GM21737 (cell line): ENCODE data around the gene CCSAP.
"Not testable (repeated sequence)": the region's sequence is repeated elsewhere in the genome, so short reads cannot be mapped to it uniquely, and the experiment has no call there.

Experiments used
- ATAC-seq: cut with Tn5 transposase; IDR thresholded peaks from one replicate; pipeline ENCODE4 v1.9.1; 2021; ENCODE audit warnings: mild to moderate bottlenecking, moderate library complexity; ENCODE audit not compliant: unreplicated experiment

The CCSAP gene

DNA sequence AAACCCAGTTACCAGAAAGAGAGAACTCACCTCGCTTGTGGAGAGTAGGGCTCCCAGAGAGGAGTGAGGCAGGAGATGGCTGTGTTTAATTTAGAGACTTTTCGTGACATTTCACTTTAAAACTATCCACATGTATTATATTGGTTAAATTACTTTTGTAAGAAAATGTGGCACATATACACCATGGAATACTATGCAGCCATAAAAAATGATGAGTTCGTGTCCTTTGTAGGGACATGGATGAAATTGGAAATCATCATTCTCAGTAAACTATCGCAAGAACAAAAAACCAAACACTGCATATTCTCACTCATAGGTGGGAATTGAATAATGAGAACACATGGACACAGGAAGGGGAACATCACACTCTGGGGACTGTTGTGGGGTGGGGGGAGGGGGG lies 51.2 kb downstream of the CCSAP start:
- ATAC-seq: not testable (repeated sequence)

DNA sequence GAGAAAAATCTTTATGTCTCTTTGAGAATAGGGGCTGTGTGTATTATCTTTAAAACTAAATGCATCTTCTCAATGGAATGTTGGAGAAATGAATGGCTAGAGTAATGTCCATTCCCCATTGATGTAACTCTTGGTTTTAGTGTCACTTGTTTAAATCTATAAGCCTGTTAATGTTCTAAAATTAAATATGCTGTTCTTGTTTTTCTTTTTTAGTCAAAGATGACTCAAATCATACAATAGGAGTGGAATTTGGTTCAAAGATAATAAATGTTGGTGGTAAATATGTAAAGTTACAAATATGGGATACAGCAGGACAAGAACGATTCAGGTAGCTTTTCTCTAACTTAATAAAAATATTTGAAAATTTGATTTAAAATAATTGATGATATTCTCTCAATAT lies 54.3 kb downstream of the CCSAP start:
- no peak for ATAC-seq

DNA sequence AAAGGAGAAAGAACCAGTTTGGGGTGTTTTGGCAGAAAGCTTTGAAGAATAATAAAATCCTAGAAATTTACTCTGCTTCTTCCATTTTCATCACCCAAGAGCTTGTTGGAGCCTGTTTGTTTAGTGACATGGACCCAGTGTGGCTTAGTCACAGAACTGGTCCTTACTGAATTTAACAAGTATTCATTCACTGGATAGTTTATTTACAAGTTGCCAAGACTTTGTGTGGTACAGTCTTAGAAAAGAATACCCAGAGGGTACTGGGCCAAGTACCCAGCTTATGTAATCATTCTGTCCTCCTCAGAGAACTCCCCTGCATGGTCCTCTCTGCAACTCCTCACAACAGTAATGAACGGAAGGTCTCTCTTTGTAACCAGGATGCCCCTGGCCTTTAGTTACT lies 55.6 kb downstream of the CCSAP start:
- ATAC-seq: no peak

DNA sequence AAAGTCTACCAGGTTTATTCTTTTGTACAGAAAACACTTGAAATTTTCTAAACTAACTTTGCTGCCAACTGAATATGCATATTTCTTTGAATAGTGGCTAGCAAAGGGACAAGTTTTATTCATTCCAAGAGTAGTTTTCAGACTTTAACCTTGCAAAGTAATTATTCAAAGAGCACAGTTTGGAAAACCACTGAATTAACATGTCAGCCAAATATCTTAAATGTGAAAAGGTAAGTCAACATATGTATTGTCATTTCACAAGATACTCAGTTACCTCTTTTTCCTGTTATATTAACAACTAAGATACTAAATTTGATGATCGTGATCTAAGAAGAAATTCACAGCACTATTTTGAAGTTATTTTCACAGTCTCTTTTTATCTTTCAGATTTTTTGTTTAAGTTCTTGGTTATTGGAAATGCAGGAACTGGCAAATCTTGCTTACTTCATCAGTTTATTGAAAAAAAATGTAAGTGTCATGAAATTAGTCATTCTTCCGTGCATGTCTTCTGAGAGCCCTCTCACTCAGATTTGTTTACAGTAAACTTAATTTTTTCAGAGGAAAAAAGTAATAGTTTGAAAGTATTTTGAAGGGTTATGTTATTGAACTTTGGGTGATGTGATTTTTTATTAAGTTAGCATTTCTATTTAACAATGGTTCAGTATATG lies 56.6 kb downstream of the CCSAP start:
- no peak for ATAC-seq

DNA sequence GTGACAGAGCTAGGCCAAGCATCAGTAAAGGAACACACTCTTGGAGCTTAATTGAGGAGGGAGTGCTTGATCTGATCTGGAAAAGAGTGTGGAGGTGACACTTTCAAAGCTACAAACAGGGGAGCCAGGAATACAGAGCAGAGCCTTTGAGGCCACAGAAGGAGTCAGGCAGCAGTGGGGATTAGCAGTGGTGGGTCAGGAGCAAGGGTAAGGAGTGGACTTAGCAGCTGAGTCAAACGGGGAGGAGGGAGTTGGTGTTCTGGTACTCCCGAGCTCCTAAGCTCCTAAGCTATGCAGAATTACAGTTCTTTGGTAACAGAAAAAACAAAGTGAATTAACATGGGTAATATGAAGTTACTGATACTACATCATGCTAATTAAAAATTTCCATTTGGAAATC lies 57.4 kb downstream of the CCSAP start:
- no peak for ATAC-seq

DNA sequence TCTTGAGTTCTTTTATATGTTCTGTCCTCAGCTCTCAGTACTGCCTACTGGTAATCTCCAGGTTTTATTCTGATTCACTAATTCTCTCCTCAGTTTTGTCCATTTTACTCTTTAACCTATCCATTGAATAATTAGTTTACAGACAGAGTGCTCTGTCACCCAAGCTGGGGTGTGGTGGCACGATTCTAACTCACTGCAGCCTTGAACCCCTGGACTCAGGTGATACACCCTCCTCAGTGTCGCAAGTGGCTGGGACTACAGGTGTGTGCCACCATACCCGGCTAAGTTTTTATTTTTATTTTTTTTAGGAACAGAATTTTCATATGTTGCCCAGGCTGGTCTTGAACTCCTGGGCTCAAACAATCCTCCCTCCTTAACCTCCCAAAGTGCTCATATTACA lies 58.0 kb downstream of the CCSAP start:
- ATAC-seq: no peak

DNA sequence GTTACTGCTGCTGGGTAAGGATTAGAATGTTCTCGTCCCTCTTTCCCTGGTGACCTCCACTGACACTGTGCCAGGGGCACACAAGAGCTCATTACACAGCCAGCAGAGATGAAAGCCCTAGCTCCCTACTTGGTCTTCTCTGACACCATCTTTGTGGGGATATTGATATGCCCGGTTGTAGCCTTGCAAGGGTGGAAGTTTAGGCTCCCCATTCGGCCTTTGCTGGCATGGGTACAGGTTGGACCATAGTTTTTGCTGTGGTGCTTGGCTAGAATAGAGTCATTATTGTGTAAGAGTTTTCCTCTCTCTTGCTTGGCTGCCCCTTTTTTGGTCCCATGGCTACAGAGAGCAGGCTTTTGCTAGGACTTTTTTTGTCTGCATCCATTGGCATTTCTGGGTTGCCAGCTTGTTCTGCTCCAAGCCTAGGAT lies 59.6 kb downstream of the CCSAP start:
- no peak for ATAC-seq

DNA sequence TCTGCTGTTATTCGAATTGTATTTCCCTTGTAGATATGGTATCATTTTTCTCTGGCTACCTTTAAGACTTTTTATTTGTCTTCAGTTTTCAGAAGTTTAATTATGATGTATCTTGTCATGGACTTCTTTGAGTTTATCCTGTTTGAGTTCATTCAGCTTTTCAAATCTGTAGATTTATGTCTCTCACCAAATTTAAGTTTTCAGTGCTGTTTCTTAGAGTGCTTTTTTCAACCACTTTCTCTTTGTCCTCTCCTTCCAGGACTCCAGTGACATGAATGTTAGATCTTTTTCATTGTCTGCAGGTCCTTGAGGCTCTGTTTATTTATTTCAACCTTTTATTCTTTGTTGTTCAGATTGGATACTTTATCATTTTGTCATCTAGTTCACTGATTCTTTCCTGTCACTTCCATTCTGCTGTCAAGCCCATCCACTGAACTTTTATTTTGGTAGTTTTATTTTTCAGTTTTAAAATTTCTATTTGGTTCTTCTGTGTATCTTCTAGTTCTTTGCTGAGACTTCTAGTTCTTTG lies 60.5 kb downstream of the CCSAP start:
- ATAC-seq: no peak

DNA sequence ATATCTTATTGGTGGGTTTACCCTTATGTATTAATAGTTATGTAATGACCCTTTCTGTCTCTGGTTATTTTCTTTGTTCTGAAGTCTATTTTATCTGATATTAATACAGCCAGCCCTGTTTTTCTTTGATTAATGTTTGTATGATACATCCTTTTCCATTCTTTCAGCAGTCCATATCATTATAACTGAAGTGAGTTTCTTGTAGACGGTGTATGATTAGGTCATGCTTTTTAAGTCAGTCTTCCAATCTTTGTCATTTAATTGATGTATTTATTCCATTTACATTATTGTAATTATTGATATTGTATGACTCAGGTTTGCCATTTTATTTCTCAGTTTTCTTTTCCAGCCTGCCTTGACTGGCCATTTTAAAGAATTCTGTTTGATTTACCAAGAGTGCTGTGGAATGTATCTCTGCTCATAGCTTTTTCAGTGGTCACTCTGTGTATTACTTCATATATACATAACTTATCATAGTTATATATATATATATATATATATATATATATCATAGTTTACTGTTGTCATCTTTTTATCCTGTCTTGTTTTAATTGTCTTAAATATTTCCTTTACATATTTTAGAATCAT lies 61.4 kb downstream of the CCSAP start:
- ATAC-seq: no peak

DNA sequence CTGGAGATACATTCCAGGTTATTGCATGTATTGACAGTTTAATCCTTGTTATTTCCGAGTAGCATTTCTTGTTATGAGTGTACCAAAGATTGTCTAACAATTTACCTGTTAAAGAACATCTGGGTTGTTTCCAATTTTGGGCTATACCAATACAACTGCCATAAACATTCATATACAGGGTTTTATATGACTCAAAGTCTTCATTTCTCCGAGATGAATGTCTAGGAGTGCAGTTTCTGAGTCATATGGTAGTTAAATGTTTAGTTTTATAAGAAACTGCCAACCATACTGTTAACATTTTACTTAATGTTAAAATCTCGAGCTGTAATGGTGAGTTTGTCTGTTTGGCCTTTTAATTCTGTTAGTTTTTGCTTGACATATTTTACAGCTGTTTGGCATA lies 61.9 kb downstream of the CCSAP start:
- no peak for ATAC-seq

DNA sequence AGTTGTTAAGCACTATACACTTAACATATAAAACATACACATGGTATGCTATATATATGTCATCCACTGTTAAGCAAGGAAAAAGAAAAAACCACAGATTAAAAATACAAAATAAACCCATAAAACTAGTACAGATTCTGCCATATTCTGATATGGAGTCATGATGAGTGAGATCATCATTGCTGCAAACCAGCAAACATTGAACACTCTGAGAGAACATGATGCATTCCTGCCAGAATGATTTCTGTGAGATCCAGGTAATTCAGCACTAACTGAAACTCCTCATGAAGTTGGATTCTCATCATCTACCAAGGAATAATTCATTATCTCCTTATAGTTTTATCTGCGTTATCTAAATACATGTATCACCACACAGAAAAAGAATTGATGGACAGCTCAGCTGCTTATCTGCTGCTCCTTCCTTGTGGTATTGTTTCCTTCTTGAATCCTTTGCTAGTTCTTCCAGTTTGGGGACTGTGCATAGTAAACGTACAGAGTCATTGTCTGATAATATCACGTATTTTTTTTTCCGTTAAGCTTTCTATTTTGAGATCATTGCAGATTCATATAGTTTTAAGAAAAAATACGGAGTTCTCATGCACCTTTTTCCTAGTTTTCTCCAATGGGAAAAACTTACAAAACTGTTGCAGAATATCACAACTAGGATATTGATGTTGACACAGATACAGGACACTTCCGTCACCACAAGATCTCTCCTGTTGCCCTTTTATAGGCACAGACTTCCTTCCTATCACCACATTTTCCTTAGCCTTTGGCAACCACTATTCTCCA lies 62.6 kb downstream of the CCSAP start:
- no peak for ATAC-seq

DNA sequence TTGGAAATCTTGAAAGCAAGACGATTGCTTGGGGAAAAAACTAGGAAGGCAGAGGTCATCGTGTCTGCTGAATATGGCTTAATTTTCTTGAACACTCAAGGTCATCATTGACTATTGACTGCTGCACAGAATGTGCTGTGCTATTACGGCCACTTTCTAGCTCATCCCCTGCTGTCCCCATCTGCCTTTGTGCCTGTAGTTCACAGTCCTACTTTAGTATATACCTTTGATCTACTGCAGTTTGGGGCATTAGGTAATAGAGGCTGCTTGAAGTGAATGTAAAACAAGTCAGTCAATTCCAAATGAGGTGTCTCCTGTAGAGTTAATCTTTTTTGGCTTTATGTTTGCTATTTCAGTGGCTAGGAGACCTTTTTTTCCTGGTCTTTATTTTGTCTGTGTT lies 63.6 kb downstream of the CCSAP start:
- ATAC-seq: no peak

DNA sequence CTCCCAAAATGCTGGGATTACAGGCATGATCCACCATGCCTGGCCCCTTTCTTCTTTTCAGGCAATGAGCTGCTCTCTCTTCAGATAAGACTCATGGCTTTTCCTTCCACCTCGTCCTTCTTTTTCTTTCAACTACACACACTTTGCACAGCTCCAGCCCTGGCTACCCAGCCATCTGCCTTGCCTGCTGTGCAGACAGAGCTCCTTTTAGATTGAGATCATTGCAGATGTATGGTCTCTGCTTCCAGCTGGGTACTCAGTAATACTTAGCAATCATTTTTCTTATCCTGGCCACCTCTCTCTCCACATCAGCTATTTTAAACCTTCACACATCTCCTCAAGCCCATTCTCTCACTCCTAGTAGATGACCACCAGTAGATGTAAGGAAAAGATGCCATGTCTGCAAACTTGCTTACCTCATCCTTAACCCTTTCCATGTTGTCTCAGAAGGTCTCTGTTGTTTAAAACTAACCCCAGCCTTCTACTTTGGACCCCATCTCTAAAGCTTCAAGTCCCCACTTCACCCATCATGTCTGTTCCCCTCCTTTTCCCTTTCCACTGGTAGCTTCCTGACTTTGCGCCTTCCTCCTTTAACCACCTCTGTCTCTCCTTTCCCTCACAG lies 64.6 kb downstream of the CCSAP start:
- ATAC-seq: no peak

DNA sequence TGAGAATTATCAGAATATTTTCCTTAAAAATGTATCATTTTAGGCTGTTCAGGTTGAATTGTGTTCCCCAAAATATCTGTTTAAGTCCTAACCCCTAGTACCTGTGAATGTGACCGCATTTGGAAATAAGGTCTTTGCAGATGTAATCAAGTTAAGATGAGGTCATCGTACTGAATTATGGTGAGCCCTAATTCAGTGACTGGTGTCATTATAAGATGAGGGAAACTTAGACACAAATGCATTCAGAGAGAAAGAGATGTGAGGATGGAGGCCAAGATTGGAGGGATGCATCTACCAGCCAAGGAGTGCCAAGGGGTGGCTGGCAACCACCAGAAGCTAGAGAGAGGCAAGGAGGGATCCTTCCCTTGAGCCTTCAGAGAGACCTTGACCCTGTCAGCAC lies 67.8 kb downstream of the CCSAP start:
- ATAC-seq: no peak

DNA sequence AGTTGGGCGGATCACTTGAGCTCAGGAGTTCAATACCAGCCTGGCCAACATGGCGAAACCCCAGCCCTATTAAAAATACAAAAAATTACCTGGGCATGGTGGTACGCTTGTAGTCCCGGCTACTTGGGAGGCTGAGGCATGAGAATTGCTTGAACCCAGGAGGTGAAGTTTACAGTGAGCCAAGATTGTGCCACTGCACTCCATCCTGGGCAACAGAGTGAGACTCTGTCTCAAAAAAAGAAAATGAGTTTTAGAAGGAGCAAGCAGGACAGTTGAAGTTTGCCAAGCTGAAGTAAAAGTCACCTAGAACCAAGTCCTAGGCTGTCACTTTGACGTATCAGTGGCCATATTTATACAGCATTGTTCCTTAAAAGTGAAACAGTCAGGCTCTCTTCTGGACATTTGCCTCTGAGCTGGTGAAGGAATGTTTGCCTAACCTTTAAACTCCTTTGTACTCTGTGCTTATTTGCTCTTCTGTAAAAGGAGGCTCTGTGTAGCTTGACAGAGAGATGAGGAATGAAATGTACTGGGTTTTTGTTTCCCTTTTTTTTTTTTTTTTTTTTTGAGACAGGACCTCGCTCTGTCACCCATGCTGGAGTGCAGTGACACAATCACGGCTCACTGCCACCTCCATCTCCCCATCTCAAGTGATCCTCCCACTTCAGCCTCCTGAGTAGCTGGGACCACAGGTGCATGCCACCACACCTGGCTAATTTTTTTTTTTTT lies 69.2 kb downstream of the CCSAP start:
- ATAC-seq: no peak

DNA sequence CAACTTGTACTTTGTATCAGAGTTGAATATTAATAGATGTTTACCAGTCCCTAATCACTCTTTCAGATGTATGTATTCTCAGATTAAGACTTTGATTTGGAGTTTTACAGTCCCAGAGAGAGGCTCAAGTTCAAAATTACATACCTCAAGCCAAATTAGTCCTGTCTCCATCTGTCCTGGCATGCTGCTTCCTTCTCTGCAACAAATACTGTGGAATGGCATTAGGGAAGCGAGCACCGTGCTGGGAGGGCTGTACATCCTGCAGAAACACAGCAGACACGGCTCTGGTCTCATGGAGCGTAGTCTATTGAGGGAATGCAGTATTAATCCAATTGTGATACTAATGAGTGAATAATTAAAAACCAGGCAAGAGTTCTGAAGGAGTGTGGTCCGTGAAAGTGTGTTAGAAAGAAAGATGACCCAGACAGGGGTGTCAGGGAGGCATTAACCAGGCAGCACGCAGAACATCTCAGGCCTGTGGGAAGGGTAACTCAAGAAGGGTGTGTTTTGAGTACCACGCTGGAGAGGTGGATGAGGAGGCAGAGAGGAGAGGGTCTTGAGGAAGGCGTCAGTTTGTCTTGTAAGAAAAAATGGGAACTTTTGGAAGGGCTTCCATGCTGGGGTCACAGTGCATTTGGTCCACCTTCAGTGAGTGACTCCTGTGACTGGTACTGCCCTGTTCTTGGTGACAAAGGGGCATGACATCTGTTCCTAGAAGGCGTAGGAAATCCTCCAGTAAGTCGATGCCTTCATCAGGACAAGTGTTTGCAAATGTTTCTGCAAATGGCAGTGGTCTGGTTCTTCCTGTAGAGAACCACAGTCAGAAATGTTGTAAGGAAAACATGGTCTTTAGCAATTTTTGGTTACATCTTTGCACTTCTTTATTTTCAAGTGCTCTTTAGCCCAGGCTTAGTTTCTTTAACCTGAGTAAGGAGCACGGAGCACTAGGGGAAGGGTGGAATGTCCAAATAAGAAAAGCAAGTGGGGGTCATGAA lies 70.4 kb downstream of the CCSAP start:
- ATAC-seq: no peak

DNA sequence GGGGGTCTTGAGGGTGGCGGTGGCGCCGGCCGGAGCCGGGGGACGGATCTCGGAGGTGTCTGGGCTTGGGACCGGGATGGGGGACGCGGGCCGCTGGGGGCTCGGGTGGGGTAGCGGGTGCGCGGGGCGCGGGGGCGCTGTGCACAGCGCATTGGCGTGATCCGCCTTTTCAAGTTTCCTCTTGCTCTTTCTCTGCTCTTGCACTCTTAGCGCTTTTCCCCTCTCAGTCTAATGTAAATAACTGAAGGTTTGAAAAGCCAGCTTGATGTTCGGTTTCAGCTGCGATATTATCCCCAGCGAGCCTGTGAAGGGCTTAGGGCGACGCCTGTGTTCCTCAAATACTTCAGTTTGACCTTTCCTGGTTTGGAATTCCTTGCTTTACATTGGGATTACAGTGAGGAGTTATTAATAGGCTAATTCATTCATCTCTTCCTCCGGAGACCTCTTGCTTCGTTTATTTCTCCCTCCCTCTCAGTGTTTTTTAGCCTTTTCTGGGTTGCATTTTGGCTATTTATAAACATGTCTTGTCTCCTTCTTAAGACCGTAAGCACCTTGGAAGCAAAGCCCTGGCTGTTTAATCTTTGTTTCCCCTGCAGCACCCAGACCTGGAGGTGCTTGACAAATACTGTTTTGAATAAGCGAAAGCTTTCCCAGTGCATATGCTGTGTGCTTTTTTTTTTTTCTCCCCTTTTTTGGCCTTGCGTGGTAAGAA lies 71.2 kb downstream of the CCSAP start:
- peak; percentile 30 for ATAC-seq
